ENCODE data around the gene WSCD1.

Gene WSCD1

GRCh38 chr17:6092903-6093468 is 22.8 kb downstream of the WSCD1 start:
- Histone ChIP-seq H3K27me3 (ENCODE audit: control insufficient read depth, insufficient read depth, low read length) (no peaks in the 10 kb centered on the region), H3K4me3 (ENCODE audit: low read length) (no peak overlapping the region), H3K4me1 (ENCODE audit: control insufficient read depth, insufficient read depth, low read length) (no peaks in the 10 kb centered on the region), H3K9ac (ENCODE audit: low read length) (no peak overlapping the region), H3K9me3 (ENCODE audit: control insufficient read depth, low read length) (no peaks in the 10 kb centered on the region), H3K36me3 (ENCODE audit: control insufficient read depth, insufficient read depth, low read length) (no peaks in the 10 kb centered on the region)

GRCh38 chr17:6094453-6094852 is 24.3 kb downstream of the WSCD1 start:
- H3K4me3 ChIP-seq (ENCODE audit: low read length): no peak overlapping the region
- no peaks in the 10 kb centered on the region for H3K36me3 ChIP-seq (ENCODE audit: control insufficient read depth, insufficient read depth, low read length)
- no peaks in the 10 kb centered on the region for H3K9me3 ChIP-seq (ENCODE audit: control insufficient read depth, low read length)
- no peaks in the 10 kb centered on the region for H3K27me3 ChIP-seq (ENCODE audit: control insufficient read depth, insufficient read depth, low read length)
- no peaks in the 10 kb centered on the region for H3K4me1 ChIP-seq (ENCODE audit: control insufficient read depth, insufficient read depth, low read length)
- no peak overlapping the region for H3K9ac ChIP-seq (ENCODE audit: low read length)

- Histone ChIP-seq H3K4me3 (ENCODE audit: low read length) (no peak overlapping the region), H3K9ac (ENCODE audit: low read length) (no peak overlapping the region), H3K9me3 (ENCODE audit: control insufficient read depth, low read length) (no peaks in the 10 kb centered on the region), H3K36me3 (ENCODE audit: control insufficient read depth, insufficient read depth, low read length) (no peaks in the 10 kb centered on the region), H3K27me3 (ENCODE audit: control insufficient read depth, insufficient read depth, low read length) (no peaks in the 10 kb centered on the region), H3K4me1 (ENCODE audit: control insufficient read depth, insufficient read depth, low read length) (no peaks in the 10 kb centered on the region)
Measured at GRCh38 chr17:6094926-6095325, 24.7 kb downstream of the WSCD1 start.

DNA sequence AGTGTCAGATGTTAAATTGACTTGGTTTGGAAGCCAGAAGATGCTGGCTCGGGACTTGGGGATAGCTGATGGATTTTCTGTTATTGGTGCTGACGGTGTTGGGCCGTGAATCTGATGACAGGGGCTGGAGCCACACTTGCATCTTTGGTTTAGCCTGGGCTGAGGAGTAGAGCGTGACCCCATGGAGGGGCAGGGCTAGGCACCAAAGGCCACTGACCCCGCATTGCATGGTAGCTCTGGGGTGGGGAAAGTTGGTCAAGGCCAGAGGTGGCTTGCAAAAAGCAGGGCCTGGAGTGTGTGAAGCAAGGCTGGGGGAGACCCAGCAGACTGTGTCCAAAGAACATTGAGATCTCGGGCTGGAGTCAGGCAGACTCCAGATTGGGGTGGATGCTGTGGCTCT is 25.3 kb downstream of the WSCD1 start:
- Histone ChIP-seq H3K4me3 (ENCODE audit: low read length) (no peak overlapping the region), H3K9ac (ENCODE audit: low read length) (no peak overlapping the region), H3K4me1 (ENCODE audit: control insufficient read depth, insufficient read depth, low read length) (no peaks in the 10 kb centered on the region), H3K9me3 (ENCODE audit: control insufficient read depth, low read length) (no peaks in the 10 kb centered on the region), H3K27me3 (ENCODE audit: control insufficient read depth, insufficient read depth, low read length) (no peaks in the 10 kb centered on the region), H3K36me3 (ENCODE audit: control insufficient read depth, insufficient read depth, low read length) (no peaks in the 10 kb centered on the region)

DNA sequence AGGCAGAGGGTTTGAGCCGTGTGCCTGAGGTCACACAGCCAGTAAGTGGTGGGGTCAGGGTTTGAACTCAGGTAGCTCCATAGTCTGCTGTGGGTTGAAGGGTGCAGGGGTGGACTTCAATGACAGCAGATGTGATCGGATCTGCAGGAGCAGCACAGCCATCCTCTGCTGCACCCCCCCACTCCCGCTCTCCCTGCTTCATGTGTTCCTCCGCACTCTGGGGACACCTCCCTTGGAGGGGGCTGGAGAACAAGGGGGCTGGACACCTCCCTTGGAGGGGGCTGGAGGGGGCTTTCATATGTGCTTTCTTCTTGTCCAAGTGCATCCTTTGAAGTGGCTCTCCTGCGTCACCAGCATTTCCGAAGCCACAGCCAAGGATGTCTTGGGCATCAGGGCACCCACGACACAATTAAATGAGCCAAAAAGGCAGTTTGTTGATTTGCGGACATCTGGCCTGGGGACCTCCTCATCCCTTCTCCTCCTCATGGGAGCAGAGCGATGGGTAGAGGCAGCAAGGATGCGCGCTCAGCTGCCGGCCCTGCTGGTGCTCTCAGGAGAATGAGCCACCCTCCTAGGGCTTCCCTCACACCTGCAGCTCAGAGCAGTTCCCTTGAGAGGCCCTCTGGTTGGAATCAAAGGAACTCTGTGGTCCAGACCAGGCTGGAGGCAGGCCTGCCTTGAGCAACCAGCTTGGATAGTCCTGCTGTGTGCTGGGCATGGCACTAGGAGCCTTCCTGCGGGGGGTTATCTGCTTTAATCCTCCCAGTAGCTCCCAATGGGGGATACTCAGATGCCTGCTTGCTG is 26.2 kb downstream of the WSCD1 start:
- no peaks in the 10 kb centered on the region for H3K9me3 ChIP-seq (ENCODE audit: control insufficient read depth, low read length)
- H3K4me3 ChIP-seq (ENCODE audit: low read length): no peak overlapping the region
- no peaks in the 10 kb centered on the region for H3K36me3 ChIP-seq (ENCODE audit: control insufficient read depth, insufficient read depth, low read length)
- H3K4me1 ChIP-seq (ENCODE audit: control insufficient read depth, insufficient read depth, low read length): no peaks in the 10 kb centered on the region
- H3K27me3 ChIP-seq (ENCODE audit: control insufficient read depth, insufficient read depth, low read length): no peaks in the 10 kb centered on the region
- H3K9ac ChIP-seq (ENCODE audit: low read length): no peak overlapping the region

DNA sequence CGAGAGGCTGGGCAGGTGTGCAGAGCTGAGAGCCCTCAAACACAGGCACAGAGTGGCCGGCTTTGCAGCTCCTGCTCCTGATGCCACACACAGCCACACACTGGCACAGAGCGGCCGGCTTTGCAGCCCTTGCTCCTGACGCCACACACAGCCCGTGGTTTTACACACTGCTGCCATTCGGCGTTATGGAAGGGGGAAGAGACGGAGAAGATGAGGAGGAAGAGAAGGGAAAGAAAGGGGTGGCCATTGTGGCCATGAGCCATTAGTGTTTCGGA is 26.8 kb downstream of the WSCD1 start:
- Histone ChIP-seq H3K9me3 (ENCODE audit: control insufficient read depth, low read length) (no peaks in the 10 kb centered on the region), H3K27me3 (ENCODE audit: control insufficient read depth, insufficient read depth, low read length) (no peaks in the 10 kb centered on the region), H3K4me1 (ENCODE audit: control insufficient read depth, insufficient read depth, low read length) (no peaks in the 10 kb centered on the region), H3K36me3 (ENCODE audit: control insufficient read depth, insufficient read depth, low read length) (no peaks in the 10 kb centered on the region), H3K4me3 (ENCODE audit: low read length) (no peak overlapping the region), H3K9ac (ENCODE audit: low read length) (no peak overlapping the region)

DNA sequence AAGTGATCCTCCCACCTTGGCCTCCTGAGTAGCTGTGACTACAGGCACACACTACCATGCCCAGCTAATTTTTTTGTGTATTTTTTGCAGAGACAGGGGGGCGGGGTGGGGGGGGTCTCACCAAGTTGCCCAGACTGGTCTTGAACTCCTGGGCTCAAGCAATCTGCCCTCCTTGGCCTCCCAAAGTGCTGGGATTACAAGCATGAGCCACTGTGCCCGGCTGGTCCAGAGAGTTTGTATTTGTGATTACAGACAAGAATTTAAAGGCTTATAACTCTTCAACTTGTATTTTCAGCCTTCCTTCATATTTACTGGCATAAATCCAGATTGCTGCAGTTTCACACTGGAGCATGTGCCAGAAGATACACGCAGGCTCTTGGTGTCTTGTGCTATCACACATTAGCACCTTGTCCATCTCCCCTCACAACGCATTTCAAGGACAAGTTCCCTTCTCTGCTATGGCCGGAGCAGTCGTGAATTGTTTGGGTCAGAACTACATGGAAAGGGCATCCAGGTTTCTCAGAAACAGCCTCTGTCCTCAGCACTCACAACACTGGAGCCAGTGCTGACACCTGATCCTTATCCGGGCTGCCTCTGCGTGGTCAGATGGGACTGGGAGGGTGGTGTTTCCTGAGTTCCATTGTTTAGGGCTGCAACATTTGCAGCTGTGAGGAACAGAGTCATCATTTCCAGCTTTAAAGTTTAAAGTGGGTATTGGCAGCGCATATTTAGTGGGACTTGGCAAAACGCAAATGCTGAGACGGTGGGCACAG is 28.1 kb downstream of the WSCD1 start:
- H3K4me1 ChIP-seq (ENCODE audit: control insufficient read depth, insufficient read depth, low read length): no peaks in the 10 kb centered on the region
- H3K27me3 ChIP-seq (ENCODE audit: control insufficient read depth, insufficient read depth, low read length): no peaks in the 10 kb centered on the region
- no peaks in the 10 kb centered on the region for H3K9me3 ChIP-seq (ENCODE audit: control insufficient read depth, low read length)
- H3K4me3 ChIP-seq (ENCODE audit: low read length): no peak overlapping the region
- H3K9ac ChIP-seq (ENCODE audit: low read length): no peak overlapping the region
- H3K36me3 ChIP-seq (ENCODE audit: control insufficient read depth, insufficient read depth, low read length): no peaks in the 10 kb centered on the region

DNA sequence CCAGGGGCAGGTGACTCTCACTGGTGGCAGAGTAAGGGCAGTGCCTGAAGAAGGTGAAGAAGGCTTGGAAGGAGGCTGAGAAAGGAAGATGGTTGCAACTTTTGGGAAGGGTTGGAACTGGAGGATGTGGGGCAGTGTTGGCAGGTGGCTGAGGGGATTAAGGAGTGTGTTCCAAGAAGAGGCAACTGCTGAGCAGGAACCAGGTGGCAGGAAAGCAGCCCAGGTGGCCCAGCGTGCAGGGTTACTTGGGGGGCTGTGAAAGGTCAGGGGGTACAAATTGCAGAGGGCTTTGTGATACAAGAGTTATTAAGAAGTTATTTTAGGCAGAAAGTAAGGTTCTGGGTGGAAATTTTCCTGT is 28.6 kb downstream of the WSCD1 start:
- Histone ChIP-seq H3K9ac (ENCODE audit: low read length) (no peak overlapping the region), H3K27me3 (ENCODE audit: control insufficient read depth, insufficient read depth, low read length) (no peaks in the 10 kb centered on the region), H3K4me1 (ENCODE audit: control insufficient read depth, insufficient read depth, low read length) (no peaks in the 10 kb centered on the region), H3K4me3 (ENCODE audit: low read length) (no peak overlapping the region), H3K9me3 (ENCODE audit: control insufficient read depth, low read length) (no peaks in the 10 kb centered on the region), H3K36me3 (ENCODE audit: control insufficient read depth, insufficient read depth, low read length) (no peaks in the 10 kb centered on the region)

- H3K4me3 ChIP-seq (ENCODE audit: low read length): no peak overlapping the region
- H3K9ac ChIP-seq (ENCODE audit: low read length): no peak overlapping the region
- no peaks in the 10 kb centered on the region for H3K9me3 ChIP-seq (ENCODE audit: control insufficient read depth, low read length)
- no peaks in the 10 kb centered on the region for H3K27me3 ChIP-seq (ENCODE audit: control insufficient read depth, insufficient read depth, low read length)
- no peaks in the 10 kb centered on the region for H3K36me3 ChIP-seq (ENCODE audit: control insufficient read depth, insufficient read depth, low read length)
- H3K4me1 ChIP-seq (ENCODE audit: control insufficient read depth, insufficient read depth, low read length): no peaks in the 10 kb centered on the region
Measured at GRCh38 chr17:6099492-6099891, 29.3 kb downstream of the WSCD1 start.

GRCh38 chr17:6100146-6100545 is 30.0 kb downstream of the WSCD1 start:
- Histone ChIP-seq H3K9me3 (ENCODE audit: control insufficient read depth, low read length) (no peaks in the 10 kb centered on the region), H3K9ac (ENCODE audit: low read length) (no peak overlapping the region), H3K27me3 (ENCODE audit: control insufficient read depth, insufficient read depth, low read length) (no peaks in the 10 kb centered on the region), H3K36me3 (ENCODE audit: control insufficient read depth, insufficient read depth, low read length) (no peaks in the 10 kb centered on the region), H3K4me1 (ENCODE audit: control insufficient read depth, insufficient read depth, low read length) (no peaks in the 10 kb centered on the region), H3K4me3 (ENCODE audit: low read length) (no peak overlapping the region)

DNA sequence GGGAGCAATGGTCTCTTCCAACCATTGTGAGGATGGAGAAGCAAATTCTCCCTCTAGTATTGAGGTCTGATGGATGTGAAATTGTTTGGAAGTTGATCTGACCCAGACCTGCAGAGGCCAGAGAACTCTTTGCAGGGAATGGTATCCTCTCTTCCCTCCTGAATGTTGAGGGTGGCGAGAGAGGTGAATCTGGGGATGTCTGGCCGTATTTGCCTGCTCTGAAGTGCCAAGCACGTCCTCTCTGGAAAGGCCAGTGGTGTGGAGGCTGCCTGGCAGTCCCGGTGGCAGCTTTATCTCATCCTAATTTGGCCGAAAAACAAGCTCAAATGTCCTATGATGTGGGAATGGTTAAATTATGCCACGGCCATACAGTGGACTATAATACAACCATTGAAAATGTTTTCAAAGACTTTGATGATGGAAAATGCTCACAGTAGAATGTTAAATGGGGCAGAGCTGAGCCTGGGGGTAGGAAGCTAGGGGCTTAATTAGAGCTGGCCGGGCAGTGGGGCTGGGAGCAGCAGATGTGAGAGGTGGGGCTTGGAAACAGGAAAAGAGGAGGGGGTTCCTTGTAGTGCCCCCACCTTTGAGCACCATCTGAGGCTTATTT is 30.8 kb downstream of the WSCD1 start:
- Histone ChIP-seq H3K9ac (ENCODE audit: low read length) (no peak overlapping the region), H3K4me1 (ENCODE audit: control insufficient read depth, insufficient read depth, low read length) (no peaks in the 10 kb centered on the region), H3K9me3 (ENCODE audit: control insufficient read depth, low read length) (no peaks in the 10 kb centered on the region), H3K27me3 (ENCODE audit: control insufficient read depth, insufficient read depth, low read length) (no peaks in the 10 kb centered on the region), H3K36me3 (ENCODE audit: control insufficient read depth, insufficient read depth, low read length) (no peaks in the 10 kb centered on the region), H3K4me3 (ENCODE audit: low read length) (no peak overlapping the region)

- Histone ChIP-seq H3K36me3 (ENCODE audit: control insufficient read depth, insufficient read depth, low read length) (no peaks in the 10 kb centered on the region), H3K4me1 (ENCODE audit: control insufficient read depth, insufficient read depth, low read length) (no peaks in the 10 kb centered on the region), H3K9ac (ENCODE audit: low read length) (no peak overlapping the region), H3K27me3 (ENCODE audit: control insufficient read depth, insufficient read depth, low read length) (no peaks in the 10 kb centered on the region), H3K9me3 (ENCODE audit: control insufficient read depth, low read length) (no peaks in the 10 kb centered on the region), H3K4me3 (ENCODE audit: low read length) (no peak overlapping the region)
Measured at GRCh38 chr17:6101706-6102105, 31.5 kb downstream of the WSCD1 start.

Measured in mucosa of stomach (tissue), 1 donor.